Measurements from ENCODE around the gene RIN2.
A peak's percentile ranks its signal among the peaks of the same experiment; 100 is the strongest.
"Not testable (repeated sequence)": the region's sequence is repeated elsewhere in the genome, so short reads cannot be mapped to it uniquely, and the experiment has no call there.

Gene RIN2

GRCh38 chr20:19745106-19745505 lies 13.0 kb upstream of the RIN2 start:
- no peaks in the 10 kb centered on the region for H3K36me3 ChIP-seq (replicated peaks)
- DNase-seq (ENCODE audit: low spot score in 2 of 2): no peak
- H3K9me3 ChIP-seq: no peaks in the 10 kb centered on the region
- H3K4me1 ChIP-seq: no peaks in the 10 kb centered on the region; the same call in 1 of the 2 replicates
- no peaks in the 10 kb centered on the region; the same call in 1 of the 2 replicates for H3K27me3 ChIP-seq (ENCODE audit: low read depth)
- in situ Hi-C loops (cut with MboI; ENCODE audit: low sequenced_read_pairs): no loop called here
- no peak overlapping the region for H3K4me3 ChIP-seq

GRCh38 chr20:19745584-19745983 lies 12.5 kb upstream of the RIN2 start:
- Histone ChIP-seq H3K36me3 (replicated peaks) (no peaks in the 10 kb centered on the region), H3K4me1 (no peaks in the 10 kb centered on the region; the same call in 1 of the 2 replicates), H3K9me3 (no peaks in the 10 kb centered on the region), H3K27me3 (ENCODE audit: low read depth) (no peaks in the 10 kb centered on the region; the same call in 1 of the 2 replicates), H3K4me3 (no peak overlapping the region)
- DNase-seq (ENCODE audit: low spot score in 2 of 2): no peak
- in situ Hi-C loops (cut with MboI; ENCODE audit: low sequenced_read_pairs): no loop called here

- no peaks in the 10 kb centered on the region for H3K36me3 ChIP-seq (replicated peaks)
- no peak for DNase-seq (ENCODE audit: low spot score in 2 of 2)
- no peak overlapping the region for H3K4me3 ChIP-seq
- H3K27me3 ChIP-seq (ENCODE audit: low read depth): no peaks in the 10 kb centered on the region; the same call in 1 of the 2 replicates
- no peaks in the 10 kb centered on the region; the same call in 1 of the 2 replicates for H3K4me1 ChIP-seq
- H3K9me3 ChIP-seq: no peaks in the 10 kb centered on the region
- in situ Hi-C loops (cut with MboI; ENCODE audit: low sequenced_read_pairs): no loop called here
These were observed 11.7 kb upstream of the RIN2 start for GRCh38 chr20:19746396-19746795.

GRCh38 chr20:19747903-19748302 lies 10.2 kb upstream of the RIN2 start:
- Histone ChIP-seq H3K4me3 (no peak overlapping the region), H3K36me3 (replicated peaks) (no peaks in the 10 kb centered on the region), H3K4me1 (no peaks in the 10 kb centered on the region; the same call in 1 of the 2 replicates), H3K27me3 (ENCODE audit: low read depth) (no peaks in the 10 kb centered on the region; the same call in 1 of the 2 replicates), H3K9me3 (no peaks in the 10 kb centered on the region)
- no peak for DNase-seq (ENCODE audit: low spot score in 2 of 2)
- in situ Hi-C loops (cut with MboI; ENCODE audit: low sequenced_read_pairs): no loop called here

GRCh38 chr20:19748681-19749080 lies 9.4 kb upstream of the RIN2 start:
- Histone ChIP-seq H3K36me3 (replicated peaks) (no peaks in the 10 kb centered on the region), H3K4me1 (no peaks in the 10 kb centered on the region; the same call in 1 of the 2 replicates), H3K9me3 (no peaks in the 10 kb centered on the region), H3K4me3 (no peak overlapping the region), H3K27me3 (ENCODE audit: low read depth) (no peaks in the 10 kb centered on the region; the same call in 1 of the 2 replicates)
- in situ Hi-C loops (cut with MboI; ENCODE audit: low sequenced_read_pairs): no loop called here
- no peak for DNase-seq (ENCODE audit: low spot score in 2 of 2)

GRCh38 chr20:19749618-19750071 lies 8.4 kb upstream of the RIN2 start:
- no peak overlapping the region for H3K4me3 ChIP-seq
- DNase-seq (ENCODE audit: low spot score in 2 of 2): peak in 1 of 2 experiments; percentile 28
- no peaks in the 10 kb centered on the region; the same call in 1 of the 2 replicates for H3K4me1 ChIP-seq
- in situ Hi-C loops (cut with MboI; ENCODE audit: low sequenced_read_pairs): no loop called here
- no peaks in the 10 kb centered on the region for H3K36me3 ChIP-seq (replicated peaks)
- no peaks in the 10 kb centered on the region for H3K9me3 ChIP-seq
- H3K27me3 ChIP-seq (ENCODE audit: low read depth): no peaks in the 10 kb centered on the region; the same call in 1 of the 2 replicates

- Histone ChIP-seq H3K4me3 (no peak overlapping the region), H3K4me1 (no peaks in the 10 kb centered on the region; the same call in 1 of the 2 replicates), H3K36me3 (replicated peaks) (no peaks in the 10 kb centered on the region), H3K9me3 (no peaks in the 10 kb centered on the region), H3K27me3 (ENCODE audit: low read depth) (no peaks in the 10 kb centered on the region; the same call in 1 of the 2 replicates)
- DNase-seq (ENCODE audit: low spot score in 2 of 2): no peak
- in situ Hi-C loops (cut with MboI; ENCODE audit: low sequenced_read_pairs): no loop called here
These were observed 7.9 kb upstream of the RIN2 start for GRCh38 chr20:19750101-19750606.

- no peaks in the 10 kb centered on the region for H3K36me3 ChIP-seq (replicated peaks)
- no peaks in the 10 kb centered on the region; the same call in 1 of the 2 replicates for H3K4me1 ChIP-seq
- in situ Hi-C loops (cut with MboI; ENCODE audit: low sequenced_read_pairs): no loop called here
- DNase-seq (ENCODE audit: low spot score in 2 of 2): no peak
- H3K9me3 ChIP-seq: no peaks in the 10 kb centered on the region
- no peaks in the 10 kb centered on the region; the same call in 1 of the 2 replicates for H3K27me3 ChIP-seq (ENCODE audit: low read depth)
- no peak overlapping the region for H3K4me3 ChIP-seq
These were observed 7.0 kb upstream of the RIN2 start for GRCh38 chr20:19750907-19751636.

- H3K9me3 ChIP-seq; H3K4me3 ChIP-seq; H3K36me3 ChIP-seq (replicated peaks); H3K4me1 ChIP-seq; in situ Hi-C loops (cut with MboI; ENCODE audit: low sequenced_read_pairs); H3K27me3 ChIP-seq (ENCODE audit: low read depth); DNase-seq (ENCODE audit: low spot score in 2 of 2): not testable (repeated sequence)
These were observed 3.9 kb upstream of the RIN2 start for GRCh38 chr20:19754201-19754600.

GRCh38 chr20:19756761-19757486 lies 1.1 kb upstream of the RIN2 start:
- Histone ChIP-seq H3K27me3 (ENCODE audit: low read depth) (no peaks in the 10 kb centered on the region), H3K9me3 (no peaks in the 10 kb centered on the region), H3K36me3 (replicated peaks) (no peaks in the 10 kb centered on the region), H3K4me1 (peaks cover 6% of the 10 kb centered on the region), H3K4me3 (peak overlapping the region; percentile 62)
- in situ Hi-C loops (cut with MboI; ENCODE audit: low sequenced_read_pairs): no loop called here
- DNase-seq (ENCODE audit: low spot score in 2 of 2): no peak

GRCh38 chr20:19757487-19758132 lies 448 bp upstream of the RIN2 start:
- Histone ChIP-seq H3K4me3 (peak overlapping the region; percentile 62), H3K36me3 (replicated peaks) (no peaks in the 10 kb centered on the region), H3K9me3 (no peaks in the 10 kb centered on the region), H3K27me3 (ENCODE audit: low read depth) (no peaks in the 10 kb centered on the region), H3K4me1 (peaks cover 6% of the 10 kb centered on the region)
- peak; percentile 89 to 96 for DNase-seq (ENCODE audit: low spot score in 2 of 2)
- in situ Hi-C loops (cut with MboI; ENCODE audit: low sequenced_read_pairs): no loop called here

- Histone ChIP-seq H3K36me3 (replicated peaks) (no peaks in the 10 kb centered on the region), H3K4me1 (peaks cover 6% of the 10 kb centered on the region), H3K4me3 (peak overlapping the region; percentile 62), H3K27me3 (ENCODE audit: low read depth) (no peaks in the 10 kb centered on the region), H3K9me3 (no peaks in the 10 kb centered on the region)
- peak; percentile 42 to 77 for DNase-seq (ENCODE audit: low spot score in 2 of 2)
- in situ Hi-C loops (cut with MboI; ENCODE audit: low sequenced_read_pairs): no loop called here
These were observed 658 bp downstream of the RIN2 start for GRCh38 chr20:19758501-19759331.

GRCh38 chr20:19760371-19760721 lies 2.3 kb downstream of the RIN2 start:
- Histone ChIP-seq H3K4me3 (no peak overlapping the region), H3K9me3 (no peaks in the 10 kb centered on the region), H3K4me1 (peaks cover 6% of the 10 kb centered on the region), H3K27me3 (ENCODE audit: low read depth) (no peaks in the 10 kb centered on the region), H3K36me3 (replicated peaks) (no peaks in the 10 kb centered on the region)
- in situ Hi-C loops (cut with MboI; ENCODE audit: low sequenced_read_pairs): no loop called here
- no peak for DNase-seq (ENCODE audit: low spot score in 2 of 2)

All from HAP-1 (cell line).